Transverse colon (tissue), 4 donors: ENCODE measurements around the gene NELFE. TPM values are rescaled to one million over a fixed set of nuclear protein-coding genes. Genes with fewer than 3 reads are reported as not detected.

Experiments used
- DNase-seq: peaks from one replicate; pipeline ENCODE4 v3.0.0-alpha.2; 2019
- H3K27ac ChIP-seq, 4 donors: fragments of 200-600 bp; sonication (generic); 2 replicates each; pipeline ENCODE4 v1.5.1; 2016 to 2018; ENCODE audit warnings: inconsistent platforms in 4 of 4
- H3K27me3 ChIP-seq: fragments of 200-600 bp; sonication (generic); 2 replicates; pipeline ENCODE4 v1.5.1; 2017; ENCODE audit warnings: inconsistent platforms
- H3K36me3 ChIP-seq, 4 donors: fragments of 200-600 bp; sonication (generic); 2 replicates each; pipeline ENCODE4 v1.5.1; 2017 to 2019; ENCODE audit warnings: inconsistent platforms in 4 of 4
- H3K4me1 ChIP-seq, 4 donors: fragments of 200-600 bp; sonication (generic); 2 replicates each; pipeline ENCODE4 v1.5.1; 2017 to 2020; ENCODE audit warnings: inconsistent platforms in 4 of 4
- H3K4me3 ChIP-seq, 4 donors: fragments of 200-600 bp; sonication (generic); 1 replicate in 1 of 4; 2 replicates in 3 of 4; pipeline versions ENCODE4 v1.5.1 to v1.6.1; 2017 to 2019; ENCODE audit warnings: inconsistent platforms in 4 of 4
- H3K9me3 ChIP-seq, 2 donors: fragments of 200-600 bp; sonication (generic); 2 replicates each; pipeline ENCODE4 v1.5.1; 2017 to 2019; ENCODE audit warnings: inconsistent platforms in 2 of 2
- CTCF ChIP-seq, 5 experiments: fragments of 200-600 bp in 3 of 5; fragments of 450-650 bp in 2 of 5; sonication (generic) in 3 of 5; IDR thresholded peaks; 1 replicate in 2 of 5; 2 replicates in 3 of 5; pipeline ENCODE4 v1.5.1; 2016 to 2017; ENCODE audit warnings: antibody characterized with exemption in 5 of 5, inconsistent platforms in 3 of 5, mild to moderate bottlenecking in 2 of 5, moderate library complexity in 1 of 5
- EP300 ChIP-seq: sonication (generic); formaldehyde crosslinking; IDR thresholded peaks from one replicate; pipeline ENCODE4 v1.6.1; 2017; ENCODE audit warnings: antibody characterized with exemption, low read depth
- POLR2A ChIP-seq: fragments of 450-650 bp; IDR thresholded peaks from one replicate; pipeline ENCODE4 v1.6.1; 2016; ENCODE audit warnings: antibody characterized with exemption, mild to moderate bottlenecking, moderate library complexity
- POLR2AphosphoS5 ChIP-seq, 3 donors: sonication (generic); formaldehyde crosslinking; IDR thresholded peaks; one replicate each; pipeline ENCODE4 v1.6.1; 2016; ENCODE audit warnings: antibody characterized with exemption in 3 of 3
- WGBS, 2 donors: methylation state at CpG; one replicate each; pipeline ENCODE4 v1.1.5; 2018; ENCODE audit warnings: low coverage in 1 of 2; 5-methylcytosine and 5-hydroxymethylcytosine counted together
- in situ Hi-C, 4 donors: fragments of 200-750 bp; cut with MboI; loops; one replicate each; pipeline versions ENCODE4 v1.15.0 to v1.15.1; 2017; ENCODE audit warnings: low sequenced_read_pairs in 3 of 4, low pct_ligation_motif_present in 1 of 4, low pct_unique_long_range_greater_than_20kb in 1 of 4
- intact Hi-C: fragments of 100-400 bp; cut with DNase I; formaldehyde crosslinking; loops from one replicate; pipeline ENCODE4 v1.15.1; 2023; ENCODE audit warnings: low total_unique reads
- total RNA-seq, 4 donors: library from RNA; depleted of rRNA; stranded (reverse); fragments of >200 nt; gene quantifications; one replicate each; pipeline ENCODE4 v1.1.0, GENCODE V29; 2016

Gene NELFE
- total RNA-seq, 4 donors from 2014 or later = 59.2 to 114 (median 88.0) TPM

GRCh38 chr6:31972709-31973350 lies 14.1 kb upstream of the NELFE start:
- no peaks in the 10 kb centered on the region for H3K27me3 ChIP-seq
- no peaks in the 10 kb centered on the region for H3K9me3 ChIP-seq
- intact Hi-C loops = no loop called here
- WGBS, 2 donors = 10 to 26% methylated on average over 5 to 12 of the region's 19 CpGs
- no peak for DNase-seq
- H3K36me3 ChIP-seq = peaks cover 0 to 9% (median 4%) of the 10 kb centered on the region in 4 donors
- peaks cover 23 to 25% (median 24%) of the 10 kb centered on the region in 4 donors for H3K4me1 ChIP-seq
- H3K4me3 ChIP-seq = peak overlapping the region; percentile 53 to 86 (median 64)
- peak overlapping the region; percentile 93 to 99 (median 96) for H3K27ac ChIP-seq
- in situ Hi-C loops = loop anchor here in 2 of 4 donors (25.0 kb wide), 1 partner anchor 89 kb away; no protein-coding TSS in a partner anchor
- TF ChIP-seq POLR2A (no peak), POLR2AphosphoS5 (IDR thresholded peaks at IDR 0.05) (no peak), EP300 (no peak), CTCF (IDR thresholded peaks at IDR 0.05) (no peak)

- peak; percentile 97 for DNase-seq
- Histone ChIP-seq H3K9me3 (no peaks in the 10 kb centered on the region), H3K4me1 (peaks cover 23 to 25% (median 24%) of the 10 kb centered on the region in 4 donors), H3K4me3 (peak within 1 kb of the TSS; percentile 53 to 86 (median 64)), H3K36me3 (peaks cover 0 to 16% (median 7%) of the 10 kb centered on the region in 4 donors), H3K27me3 (no peaks in the 10 kb centered on the region), H3K27ac (peak within 1 kb of the TSS; percentile 93 to 99 (median 96))
- 0% methylated on average over 43 of the region's 62 CpGs; no CpG with 5 or more reads in 1 of the 2 donors for WGBS, 2 donors
- TF ChIP-seq POLR2AphosphoS5 (IDR thresholded peaks at IDR 0.05) (peak; percentile 71 to 87 (median 82)), CTCF (IDR thresholded peaks at IDR 0.05) (no peak), EP300 (peak; percentile 55), POLR2A (peak; percentile 74)
- in situ Hi-C loops (loop anchor here in 2 of 4 donors (25.0 kb wide), 1 partner anchor 90 kb away; no protein-coding TSS in a partner anchor), intact Hi-C loops (no loop called here)
Observed at GRCh38 chr6:31971993-31972708, 13.4 kb upstream of the NELFE start, which contains the start of gene DXO. TSS of gene DXO (minus strand) at chr6:31972138. CDS start at chr6:31971675, 463 bp downstream.

GRCh38 chr6:31971279-31971992 lies 12.7 kb upstream of the NELFE start:
- peaks cover 0 to 19% (median 9%) of the 10 kb centered on the region in 4 donors for H3K36me3 ChIP-seq
- WGBS, 2 donors = 22% methylated on average over 29 of the region's 29 CpGs; no CpG with 5 or more reads in 1 of the 2 donors
- no peak for DNase-seq
- peak overlapping the region; percentile 93 to 99 (median 96) for H3K27ac ChIP-seq
- peaks cover 23 to 25% (median 24%) of the 10 kb centered on the region in 4 donors for H3K4me1 ChIP-seq
- in situ Hi-C loops (loop anchor here in 2 of 4 donors (25.0 kb wide), 1 partner anchor 91 kb away; no protein-coding TSS in a partner anchor), intact Hi-C loops (no loop called here)
- TF ChIP-seq CTCF (IDR thresholded peaks at IDR 0.05) (peak in 1 of 5 experiments; percentile 1), EP300 (no peak)
- H3K27me3 ChIP-seq = no peaks in the 10 kb centered on the region
- H3K4me3 ChIP-seq = peak overlapping the region; percentile 53 to 86 (median 64)
- no peaks in the 10 kb centered on the region for H3K9me3 ChIP-seq
